ENCODE data around the gene DNAJB11.
"Not testable (repeated sequence)": the region's sequence is repeated elsewhere in the genome, so short reads cannot be mapped to it uniquely, and the experiment has no call there.

DNAJB11 gene

GRCh38 chr3:186570096-186570940 lies at the start of gene DNAJB11:
Gene DNAJB11, plus strand, starts transcription at chr3:186570720. Its CDS starts 178 bp downstream, at chr3:186570898.
- peak; percentile 100 for DNase-seq

- DNase-seq, result no peak
Observed at GRCh38 chr3:186520957-186521842, 49.3 kb upstream of the DNAJB11 start.

- DNase-seq, result no peak
Observed at GRCh38 chr3:186523022-186523421, 47.5 kb upstream of the DNAJB11 start.

DNA sequence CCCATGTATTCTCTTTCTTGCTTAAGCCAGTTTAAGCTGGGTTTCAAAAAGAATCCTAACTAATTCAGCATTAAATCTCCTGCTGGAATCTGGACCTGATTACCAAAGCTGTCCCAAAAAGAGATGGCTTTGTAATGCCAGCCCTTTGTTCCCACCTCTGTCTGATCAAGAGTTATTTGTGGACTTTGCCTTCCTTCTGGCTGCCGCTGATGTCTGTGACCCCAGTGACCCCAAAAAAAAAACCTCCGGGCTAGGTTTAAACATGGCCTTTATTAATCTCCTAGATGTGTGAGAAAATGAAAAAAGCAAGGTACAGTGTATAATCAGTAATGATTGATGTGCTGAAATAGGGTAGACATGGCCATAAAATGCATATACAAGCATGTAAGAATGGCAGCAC lies 47.1 kb upstream of the DNAJB11 start:
- DNase-seq, result no peak

DNA sequence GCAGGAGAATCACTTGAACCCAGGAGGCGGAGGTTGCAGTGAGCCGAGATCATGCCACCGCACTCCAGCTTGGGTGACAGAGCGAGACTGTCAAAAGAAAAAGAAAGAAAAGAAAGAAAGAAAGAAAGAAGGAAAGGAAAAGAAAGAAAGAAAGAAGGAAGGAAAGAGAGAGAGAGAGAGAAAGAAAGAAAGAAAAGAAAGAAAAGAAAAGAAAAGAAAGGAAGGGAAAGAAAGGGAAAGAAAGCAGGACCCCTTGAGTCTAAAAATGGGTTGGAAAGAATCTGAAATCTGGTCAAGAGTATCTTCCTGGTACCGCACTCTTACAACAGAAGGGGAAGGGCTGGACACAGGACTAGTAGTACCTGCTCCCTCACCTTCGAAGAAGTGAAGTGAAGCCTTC lies 45.9 kb upstream of the DNAJB11 start:
- DNase-seq, result no peak

DNA sequence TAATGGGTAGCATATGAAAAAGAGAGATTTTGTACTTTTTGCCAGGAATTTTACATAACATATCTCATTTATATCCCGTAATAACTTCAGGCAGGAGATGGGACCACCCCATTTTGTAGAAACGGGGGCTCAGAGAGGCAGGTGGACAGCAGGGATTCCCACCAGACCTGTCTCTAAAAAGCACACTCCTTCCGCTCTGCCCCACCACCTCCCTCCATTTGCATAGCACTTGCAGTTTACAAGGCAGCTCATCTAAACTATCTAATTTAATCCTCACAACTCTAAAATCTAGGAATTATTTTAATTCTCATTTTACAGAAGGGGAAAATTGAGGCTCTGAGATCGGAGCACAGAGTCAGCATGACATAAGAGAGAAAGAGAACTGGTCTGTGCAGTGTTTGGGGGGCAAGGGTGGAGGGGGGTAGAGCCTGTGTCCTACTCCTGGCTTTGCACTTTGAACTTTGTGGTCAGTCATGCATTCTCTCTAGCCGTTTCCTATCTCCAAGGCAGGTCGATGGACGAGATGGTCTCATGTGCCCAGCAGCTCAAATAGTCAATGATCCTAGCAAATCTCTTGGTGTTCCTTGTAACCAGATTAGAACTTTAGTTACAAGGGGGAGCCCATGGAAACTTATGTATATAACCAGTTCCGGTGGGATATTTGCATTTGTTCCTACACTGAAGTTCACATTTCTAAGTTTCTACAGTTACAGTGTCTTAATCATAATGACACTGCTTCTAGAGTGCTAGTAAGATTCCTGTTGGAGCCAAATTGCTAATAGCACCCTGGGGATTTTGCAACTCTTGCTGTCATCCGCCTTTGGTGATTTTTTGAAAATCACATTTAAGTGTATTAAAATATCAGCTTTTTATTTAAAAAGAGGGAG lies 44.9 kb upstream of the DNAJB11 start:
- no peak for DNase-seq

DNA sequence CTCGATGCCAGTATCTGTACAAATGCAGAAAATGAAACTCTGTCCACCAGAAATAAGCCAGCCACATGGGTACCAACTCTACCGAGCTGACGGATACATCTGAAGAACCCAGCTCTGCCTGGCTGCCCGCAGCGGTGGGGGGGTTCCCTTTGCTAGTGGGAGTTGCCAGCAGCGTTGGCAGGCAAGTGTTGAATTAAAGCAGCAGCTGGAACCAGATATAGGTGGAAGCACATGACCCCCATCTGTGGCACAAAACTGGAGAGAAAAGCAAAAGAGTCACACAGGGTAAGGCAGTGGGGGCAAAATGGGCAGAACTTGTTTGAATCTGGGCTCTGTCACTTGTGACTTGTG lies 44.3 kb upstream of the DNAJB11 start:
- DNase-seq, result no peak

GRCh38 chr3:186529201-186529999 lies 41.1 kb upstream of the DNAJB11 start:
- no peak for DNase-seq

GRCh38 chr3:186530415-186530814 lies 40.1 kb upstream of the DNAJB11 start:
- peak; percentile 10 for DNase-seq

DNA sequence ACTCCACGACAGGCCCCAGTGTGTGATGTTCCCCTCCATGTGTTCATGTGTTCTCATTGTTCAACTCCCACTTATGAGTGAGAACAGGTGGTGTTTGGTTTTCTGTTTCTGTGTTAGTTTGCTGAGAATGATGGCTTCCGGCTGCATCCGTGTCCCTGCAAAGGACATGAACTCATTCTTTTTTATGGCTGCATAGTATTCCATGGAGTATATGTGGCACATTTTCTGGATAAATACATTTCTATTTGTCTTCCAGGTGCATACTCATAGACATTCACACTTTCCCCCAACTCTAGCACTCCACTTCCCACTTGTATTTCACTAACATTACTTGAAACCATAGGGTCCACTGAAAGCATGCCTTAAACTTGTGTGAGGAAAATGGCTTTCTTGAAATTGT lies 38.8 kb upstream of the DNAJB11 start:
- not testable (repeated sequence) for DNase-seq

GRCh38 chr3:186532598-186533072 lies 37.9 kb upstream of the DNAJB11 start:
- no peak for DNase-seq

- no peak for DNase-seq
Observed at GRCh38 chr3:186534113-186534669, 36.3 kb upstream of the DNAJB11 start.

DNA sequence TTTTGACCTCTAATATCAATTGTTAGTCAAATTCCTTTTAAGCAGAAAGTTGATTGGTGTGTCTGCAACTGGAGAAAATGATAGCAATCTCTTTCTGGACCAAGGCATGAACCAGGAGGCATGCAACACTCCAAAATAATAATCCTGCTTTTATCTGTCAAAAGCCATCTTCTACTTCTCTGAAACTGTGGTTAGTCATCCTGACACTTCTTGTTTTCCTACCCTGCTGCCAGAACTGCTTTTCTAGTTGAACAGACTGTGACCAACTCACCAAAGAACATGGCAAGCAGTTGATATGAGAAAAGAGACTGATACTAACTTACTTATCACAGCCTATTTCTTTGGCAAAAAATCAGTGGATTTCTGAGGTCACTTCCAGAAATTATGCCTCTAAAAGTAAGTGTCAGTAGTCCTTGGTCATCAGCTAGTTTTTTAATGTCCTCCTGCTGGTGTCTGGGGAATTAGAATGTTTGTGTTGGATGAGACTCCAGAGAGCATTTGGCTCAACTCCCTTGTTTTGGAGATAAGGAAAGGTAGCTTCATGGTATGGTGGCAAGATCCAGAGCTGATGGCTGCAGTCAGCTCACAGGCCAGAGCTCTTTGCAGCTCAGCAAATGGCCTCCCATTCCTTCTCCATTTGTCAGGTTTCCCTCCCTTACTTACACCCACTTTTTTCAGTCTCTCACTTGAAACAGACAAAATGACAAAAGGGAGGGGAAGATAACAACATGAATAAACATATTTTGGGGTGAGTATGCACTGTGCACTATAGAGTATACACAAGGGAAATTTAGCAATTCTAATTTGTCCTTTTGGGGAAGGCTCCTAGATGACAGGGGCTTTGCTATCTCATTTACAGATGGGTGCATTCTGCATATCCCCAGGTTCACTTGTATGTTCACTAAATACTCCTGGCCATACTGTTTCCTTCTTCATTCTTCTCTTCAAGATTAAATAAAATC lies 33.4 kb upstream of the DNAJB11 start:
- DNase-seq, result no peak

DNA sequence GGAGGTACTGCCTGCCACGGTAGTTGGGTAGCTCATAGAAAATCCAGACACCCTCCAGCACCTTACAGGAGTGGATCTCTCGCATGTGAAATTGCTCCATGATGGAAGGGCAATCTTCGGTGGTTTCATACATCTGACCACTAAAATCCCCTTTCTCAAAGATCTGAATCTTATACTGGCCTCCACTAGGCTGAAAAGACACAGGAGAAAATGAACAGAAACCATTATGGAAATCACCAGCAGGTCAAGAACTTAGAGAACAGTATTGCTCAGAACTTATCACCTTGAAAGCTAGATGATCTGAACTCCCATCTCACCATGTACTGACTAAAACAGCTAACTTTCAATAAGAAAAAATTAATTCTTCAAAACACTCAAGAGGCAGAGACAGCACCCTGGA lies 31.7 kb upstream of the DNAJB11 start:
- DNase-seq, result no peak

DNA sequence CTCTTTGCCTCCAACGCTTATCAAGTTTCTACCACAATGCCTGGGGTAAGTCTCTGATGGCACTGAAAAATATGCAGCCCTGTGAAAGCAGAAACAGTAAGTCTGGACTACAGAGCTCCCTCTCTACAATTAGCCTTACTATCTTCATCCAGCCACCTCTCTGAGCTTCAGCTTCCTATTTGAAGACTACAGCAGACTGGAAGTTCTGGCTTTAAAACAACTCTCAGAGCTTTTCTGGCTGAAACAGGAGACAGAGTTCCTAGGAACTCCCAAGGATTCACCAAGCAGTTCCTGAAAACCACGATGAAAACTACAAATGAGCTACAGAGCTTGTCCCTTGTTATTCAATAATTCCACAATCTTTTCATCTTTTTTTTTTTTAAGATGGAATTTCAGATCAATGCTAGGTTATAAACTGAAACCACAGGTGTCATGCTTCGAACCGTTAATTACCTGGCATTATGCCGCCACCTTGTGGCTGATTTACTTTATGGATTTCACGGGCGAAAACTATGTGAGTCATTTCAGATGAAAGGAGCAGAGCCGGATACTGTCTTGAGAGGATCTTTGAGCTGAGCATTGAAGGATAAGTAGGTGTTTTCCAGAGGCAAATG lies 30.2 kb upstream of the DNAJB11 start:
- DNase-seq, result peak; percentile 76

GRCh38 chr3:186540835-186541226 lies 29.7 kb upstream of the DNAJB11 start:
- peak; percentile 46 for DNase-seq

- DNase-seq, result peak; percentile 20
Observed at GRCh38 chr3:186544281-186544680, 26.2 kb upstream of the DNAJB11 start, which contains the start of gene CRYGS. Gene CRYGS, minus strand, starts transcription at chr3:186544380. Its CDS starts 54 bp downstream, at chr3:186544326.

DNA sequence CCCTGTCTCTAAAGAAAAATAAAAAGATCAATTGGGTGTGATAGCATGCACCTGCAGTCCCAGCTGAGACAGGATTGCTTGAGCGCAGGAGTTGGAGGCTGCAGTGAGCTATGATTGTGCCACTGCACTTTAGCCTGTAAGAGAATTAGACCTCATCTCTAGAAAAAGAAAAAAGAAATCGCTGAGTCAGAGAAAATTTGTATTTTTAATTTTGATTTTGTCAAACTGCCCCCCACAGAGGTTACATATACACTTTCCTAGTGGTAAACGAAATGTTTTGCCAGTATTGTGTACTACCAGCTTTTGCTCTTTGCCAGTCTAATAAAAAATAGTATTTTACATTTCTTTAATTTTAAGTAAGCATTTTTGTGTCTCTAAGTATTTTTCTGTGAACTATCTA lies 21.0 kb upstream of the DNAJB11 start:
- DNase-seq, result no peak

DNA sequence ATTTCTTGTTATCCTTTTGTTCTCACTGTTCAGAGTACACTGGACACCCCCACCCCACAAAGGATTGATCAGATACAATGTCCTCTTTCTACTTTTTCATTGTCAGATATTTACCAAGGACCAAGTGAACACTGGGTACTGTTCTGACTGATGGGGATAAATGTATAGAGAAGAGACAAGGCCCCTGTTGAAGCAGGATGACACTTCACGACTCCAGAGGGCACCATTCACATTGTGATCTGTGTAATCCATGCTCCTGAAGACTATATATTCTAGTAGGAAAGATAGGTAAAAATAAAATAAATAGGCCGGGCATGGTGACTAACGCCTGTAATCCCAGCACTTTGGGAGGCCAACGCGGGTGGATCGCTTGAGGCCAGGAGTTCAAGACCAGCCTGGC lies 19.1 kb upstream of the DNAJB11 start:
- no peak for DNase-seq
